NCI-H1092 (cell line): Measurements from ENCODE around the gene SPIC.

Source experiments
- DNase-seq: peaks from one replicate; lab custom pipeline; 2025; lab: John Stamatoyannopoulos, UW

Gene SPIC

GRCh38 chr12:101536069-101536674 is 61.0 kb downstream of the SPIC start:
- no peak for DNase-seq
